HG02610 (cell line): Measurements from ENCODE around the gene NCF4.

Source experiments
- ATAC-seq: cut with Tn5 transposase; IDR thresholded peaks from one replicate; pipeline ENCODE4 v1.9.1; 2021; ENCODE audit warnings: mild to moderate bottlenecking, moderate library complexity; ENCODE audit not compliant: unreplicated experiment

NCF4 gene

DNA sequence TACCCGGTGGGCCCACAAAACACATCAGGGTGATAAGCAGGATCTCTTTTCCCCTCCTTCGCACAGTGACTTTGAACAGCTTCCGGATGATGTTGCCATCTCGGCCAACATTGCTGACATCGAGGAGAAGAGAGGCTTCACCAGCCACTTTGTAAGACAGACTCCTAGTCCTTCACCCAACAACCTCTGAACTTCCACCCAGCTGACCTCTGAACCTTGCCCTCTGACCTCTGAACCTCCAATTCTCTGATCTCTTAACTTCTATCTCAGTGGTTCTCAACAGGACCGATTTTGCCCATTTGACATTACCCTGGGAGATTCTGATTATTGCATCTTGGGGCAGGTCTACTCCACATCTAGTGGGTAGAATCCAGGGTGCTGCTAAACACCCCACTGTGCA lies 3.2 kb downstream of the NCF4 start:
- ATAC-seq, result no peak

- no peak for ATAC-seq
Measured at GRCh38 chr22:36864454-36865215, 3.8 kb downstream of the NCF4 start.

- no peak for ATAC-seq
Measured at GRCh38 chr22:36865346-36865745, 4.5 kb downstream of the NCF4 start.

DNA sequence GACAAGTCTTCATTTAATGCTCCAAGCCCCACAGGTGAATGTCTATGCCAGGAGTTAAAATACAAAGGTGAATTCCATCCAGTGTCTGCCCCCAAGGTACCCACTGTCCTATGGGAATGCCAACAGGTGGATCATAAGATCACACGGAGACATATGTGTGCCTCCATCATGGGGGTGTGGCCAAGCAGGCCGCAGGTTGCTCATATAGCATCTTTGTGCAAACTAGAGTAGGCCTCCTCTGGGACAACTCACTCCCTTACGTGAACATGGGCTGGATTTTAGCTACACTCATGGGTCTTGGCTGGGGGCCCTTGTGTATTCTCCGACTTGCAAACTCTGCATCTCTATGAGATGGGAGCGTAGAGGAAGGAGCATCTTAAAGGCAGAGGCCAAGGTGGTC lies 6.9 kb downstream of the NCF4 start:
- no peak for ATAC-seq

DNA sequence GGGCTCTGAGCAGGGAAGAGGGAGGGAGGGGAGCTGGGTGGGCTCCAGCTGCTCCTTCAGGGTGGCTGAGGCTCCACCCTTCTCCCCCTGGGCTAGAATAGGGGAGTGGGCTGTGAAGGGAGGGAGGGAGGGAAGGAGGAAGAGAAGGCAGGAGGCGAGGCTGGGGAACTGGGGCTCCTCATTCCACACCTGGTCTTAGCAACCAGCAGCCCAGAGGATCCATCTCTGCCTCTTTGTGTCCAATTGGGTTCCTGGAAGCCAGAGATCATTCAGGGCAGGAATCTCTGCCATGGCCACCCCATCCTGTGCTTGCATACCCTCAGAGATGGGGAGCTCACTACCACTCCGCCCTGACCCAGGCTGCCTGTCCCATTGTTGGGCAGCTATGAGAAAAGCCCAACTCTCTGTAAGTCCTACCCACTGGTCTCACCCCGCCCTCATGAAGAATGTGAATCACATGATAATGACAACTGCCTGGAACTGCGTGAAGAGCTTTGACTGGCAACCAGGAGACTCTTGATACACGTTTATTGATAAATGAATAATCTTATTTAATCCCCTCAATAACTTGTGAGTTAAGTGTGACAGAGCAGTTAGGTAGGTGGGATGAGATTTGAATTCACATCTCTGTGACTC lies 7.9 kb downstream of the NCF4 start:
- ATAC-seq, result no peak

DNA sequence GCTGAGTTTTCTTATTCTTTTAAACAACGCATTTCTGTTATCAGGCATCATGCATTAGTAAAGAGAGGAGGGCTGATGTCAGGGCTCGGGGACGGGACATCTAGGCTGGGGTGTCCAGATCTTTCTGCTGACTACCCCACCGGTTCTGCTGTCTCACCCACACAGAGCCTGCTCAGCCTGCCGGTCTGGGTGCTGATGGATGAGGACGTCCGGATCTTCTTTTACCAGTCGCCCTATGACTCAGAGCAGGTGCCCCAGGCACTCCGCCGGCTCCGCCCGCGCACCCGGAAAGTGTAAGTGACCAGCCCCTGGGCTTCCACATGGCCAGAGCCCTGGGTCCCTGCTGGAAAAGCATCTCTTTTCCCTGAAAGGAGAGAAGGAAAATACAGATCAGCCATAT lies 9.4 kb downstream of the NCF4 start:
- no peak for ATAC-seq

GRCh38 chr22:36871669-36872081 lies 10.9 kb downstream of the NCF4 start:
- ATAC-seq, result no peak

GRCh38 chr22:36872084-36872483 lies 11.3 kb downstream of the NCF4 start:
- ATAC-seq, result no peak

GRCh38 chr22:36872866-36873498 lies 12.2 kb downstream of the NCF4 start:
- no peak for ATAC-seq

DNA sequence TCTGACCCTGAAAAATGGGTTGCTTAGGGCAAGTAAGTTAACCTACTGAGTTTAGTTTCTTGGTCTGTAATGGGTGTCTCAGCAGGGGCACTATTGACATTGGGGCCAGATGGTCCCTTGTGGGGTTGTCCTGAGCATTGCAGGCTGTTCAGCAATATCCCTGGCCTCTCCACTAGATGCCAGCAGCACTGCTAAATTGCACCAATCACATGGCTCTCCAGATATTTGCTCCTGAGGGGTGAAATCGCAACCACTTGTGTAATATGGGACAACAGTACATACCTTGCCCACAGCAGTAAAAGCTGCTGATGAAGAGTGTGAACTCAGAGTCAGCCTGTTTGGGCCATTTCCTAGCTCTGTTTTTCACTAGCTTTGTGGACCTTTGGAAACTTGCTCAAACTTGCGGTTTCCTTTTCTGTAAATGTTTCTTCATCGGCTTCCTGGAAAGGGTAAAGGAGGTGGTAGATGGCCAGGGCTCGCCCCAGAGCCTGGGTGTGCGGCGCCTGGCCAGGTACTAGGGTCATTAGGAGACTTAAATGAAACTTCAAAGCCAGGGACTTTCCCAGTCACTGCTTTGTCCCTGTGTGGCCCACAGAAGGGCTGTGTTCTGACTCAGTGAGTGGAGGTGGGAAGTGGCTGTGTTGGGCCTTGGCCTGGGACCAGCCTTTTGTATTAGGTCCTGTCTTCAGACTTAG lies 13.0 kb downstream of the NCF4 start:
- ATAC-seq, result peak; percentile 75

- no peak for ATAC-seq
Measured at GRCh38 chr22:36874309-36874696, 13.5 kb downstream of the NCF4 start.

DNA sequence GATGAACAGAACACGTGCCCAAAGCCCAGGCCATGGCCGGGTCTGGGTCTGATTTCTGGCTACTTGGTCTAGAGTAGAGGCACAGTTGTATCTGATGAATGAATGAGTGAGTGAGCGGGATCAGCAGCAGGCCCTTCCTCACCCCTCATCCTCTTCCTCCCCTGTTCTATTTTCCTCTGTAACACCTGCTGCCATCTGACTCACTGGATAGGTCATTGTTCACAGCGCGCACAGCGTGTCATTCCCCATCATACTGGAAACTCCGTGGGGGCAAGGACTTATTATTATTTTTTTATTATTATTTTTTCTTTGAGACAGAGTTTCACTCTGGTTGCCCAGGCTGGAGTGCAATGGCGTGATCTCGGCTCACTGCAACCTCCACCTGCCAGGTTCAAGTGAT lies 13.9 kb downstream of the NCF4 start:
- ATAC-seq, result no peak

- ATAC-seq, result no peak
Measured at GRCh38 chr22:36875741-36876140, 14.9 kb downstream of the NCF4 start.

DNA sequence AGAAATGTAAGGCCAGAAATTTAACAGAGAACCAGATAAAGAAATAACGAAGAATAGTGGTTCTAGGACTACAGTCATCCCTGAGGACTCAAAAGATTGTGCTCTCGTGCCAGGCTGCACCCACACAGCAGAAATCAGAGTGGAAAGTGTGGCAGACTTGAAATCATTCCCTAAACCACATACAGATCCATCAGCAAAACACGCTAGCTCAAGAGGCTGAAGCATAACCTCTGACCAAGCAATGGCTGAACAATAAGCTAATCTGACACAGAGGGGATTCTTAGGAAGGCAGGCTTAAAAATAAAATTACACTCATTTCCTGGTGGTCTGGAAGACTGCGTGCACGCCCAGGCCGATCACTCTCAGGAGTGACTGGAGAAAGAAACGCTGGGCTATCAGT lies 19.0 kb downstream of the NCF4 start:
- no peak for ATAC-seq

- ATAC-seq, result no peak
Measured at GRCh38 chr22:36881504-36882245, 20.9 kb downstream of the NCF4 start.

GRCh38 chr22:36884349-36885158 lies 23.7 kb downstream of the NCF4 start:
- no peak for ATAC-seq

DNA sequence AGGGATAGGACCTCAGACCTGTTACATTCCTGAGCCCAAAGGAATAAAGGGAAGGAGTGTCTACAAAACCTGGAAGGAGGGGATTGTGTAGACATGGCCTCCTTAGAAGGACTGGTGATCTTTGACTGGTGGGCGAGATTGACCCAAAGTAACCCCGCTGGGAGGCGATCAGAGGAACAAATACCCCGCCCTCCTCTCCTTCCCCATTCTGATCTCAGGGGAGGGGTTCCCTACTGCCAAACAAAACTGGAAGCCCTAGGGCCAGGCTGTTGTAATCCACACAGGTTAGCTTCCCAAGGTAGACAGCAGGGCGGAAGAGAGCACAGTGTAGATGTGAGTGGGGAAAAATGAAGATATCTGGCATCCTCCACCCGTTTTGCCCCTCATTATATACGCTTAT lies 24.7 kb downstream of the NCF4 start:
- no peak for ATAC-seq

- ATAC-seq, result no peak
Measured at GRCh38 chr22:36886016-36886415, 25.2 kb downstream of the NCF4 start.

GRCh38 chr22:36887162-36887561 lies 26.4 kb downstream of the NCF4 start:
- ATAC-seq, result no peak

DNA sequence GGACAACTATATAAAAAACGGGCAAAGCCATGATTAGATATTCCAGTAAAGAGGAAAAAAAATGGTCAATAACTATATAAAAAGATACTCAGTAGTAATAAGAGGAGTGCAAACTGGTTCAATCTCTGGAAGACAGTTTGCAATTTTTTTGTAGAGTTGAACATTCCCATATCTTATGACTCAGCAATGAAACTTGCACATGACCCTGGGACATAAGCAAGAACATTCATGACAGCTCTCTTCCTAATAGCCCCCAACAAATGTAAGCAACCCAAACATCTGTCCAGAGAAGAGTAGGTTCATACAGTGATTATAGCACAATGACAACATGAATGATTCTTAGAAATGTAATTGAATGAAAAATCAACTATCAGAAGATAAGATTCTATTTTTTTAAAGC lies 30.8 kb downstream of the NCF4 start:
- ATAC-seq, result no peak
